H9 (cell line): ENCODE data around the gene PRSS27. TPM values are rescaled to one million over a fixed set of nuclear protein-coding genes. Genes with fewer than 3 reads are reported as not detected.

ENCODE experiments used
- DNase-seq: peaks from one replicate; pipeline ENCODE4 v3.0.0-alpha.2; 2017
- H2AFZ ChIP-seq: one replicate; pipeline ENCODE4 v1.6.1; 2013; ENCODE audit warnings: mild to moderate bottlenecking, low read length, control low read depth, moderate library complexity
- H2AK5ac ChIP-seq: 2 replicates; pipeline ENCODE4 v1.6.1; 2013; ENCODE audit warnings: low read length, control low read depth, mixed read lengths; ENCODE audit not compliant: insufficient read length
- H2BK120ac ChIP-seq: one replicate; pipeline ENCODE4 v1.6.1; 2013; ENCODE audit warnings: low read depth, mild to moderate bottlenecking, low read length, control low read depth, inconsistent platforms; ENCODE audit not compliant: poor library complexity, severe bottlenecking
- H2BK12ac ChIP-seq: 2 replicates; pipeline ENCODE4 v1.6.1; 2013; ENCODE audit warnings: low read length, control low read depth, mixed read lengths, low read depth; ENCODE audit not compliant: insufficient read length
- H2BK15ac ChIP-seq: 2 replicates; pipeline ENCODE4 v1.6.1; 2013; ENCODE audit warnings: low read depth, low read length, control low read depth
- H2BK20ac ChIP-seq: one replicate; pipeline ENCODE4 v1.6.1; 2013; ENCODE audit warnings: low read depth, mild to moderate bottlenecking, low read length, control low read depth, inconsistent platforms; ENCODE audit not compliant: poor library complexity, severe bottlenecking
- H2BK5ac ChIP-seq: 2 replicates; pipeline ENCODE4 v1.6.1; 2013; ENCODE audit warnings: low read length, control low read depth, mixed read lengths; ENCODE audit not compliant: insufficient read length
- H3K14ac ChIP-seq: 2 replicates; pipeline ENCODE4 v1.6.1; 2013; ENCODE audit warnings: low read length, control low read depth; ENCODE audit not compliant: insufficient read depth
- H3K18ac ChIP-seq: 2 replicates; pipeline ENCODE4 v1.6.1; 2013; ENCODE audit warnings: low read depth, mild to moderate bottlenecking, mixed read lengths, low read length, control low read depth; ENCODE audit not compliant: insufficient read length
- H3K23ac ChIP-seq: 2 replicates; pipeline ENCODE4 v1.6.1; 2013; ENCODE audit warnings: low read length, control low read depth, mixed read lengths, low read depth; ENCODE audit not compliant: insufficient read length
- H3K23me2 ChIP-seq: 2 replicates; pipeline ENCODE4 v1.6.1; 2013; ENCODE audit warnings: low read depth, mild to moderate bottlenecking, mixed read lengths, low read length, control low read depth; ENCODE audit not compliant: insufficient read length, poor library complexity, severe bottlenecking
- H3K27ac ChIP-seq: 2 replicates; pipeline ENCODE4 v1.5.1; 2013; ENCODE audit warnings: low read length, control low read depth, mixed read lengths, low read depth; ENCODE audit not compliant: insufficient read length
- H3K27me3 ChIP-seq: 2 replicates; pipeline ENCODE4 v1.6.1; 2013; ENCODE audit warnings: low read length, control low read depth, inconsistent platforms; ENCODE audit not compliant: insufficient read depth
- H3K4ac ChIP-seq: 2 replicates; pipeline ENCODE4 v1.6.1; 2013; ENCODE audit warnings: low read depth, mild to moderate bottlenecking, control low read depth, inconsistent platforms, low read length, moderate library complexity
- H3K4me1 ChIP-seq: 2 replicates; pipeline ENCODE4 v1.6.1; 2013; ENCODE audit warnings: low read length, control low read depth, inconsistent platforms; ENCODE audit not compliant: insufficient read depth
- H3K4me2 ChIP-seq: 2 replicates; pipeline ENCODE4 v1.6.1; 2013; ENCODE audit warnings: low read length, control low read depth, mixed read lengths; ENCODE audit not compliant: insufficient read length, insufficient read depth
- H3K56ac ChIP-seq: 2 replicates; pipeline ENCODE4 v1.6.1; 2013; ENCODE audit warnings: low read depth, mild to moderate bottlenecking, mixed read lengths, low read length, control low read depth; ENCODE audit not compliant: insufficient read length
- H3K79me1 ChIP-seq: 2 replicates; pipeline ENCODE4 v1.6.1; 2013; ENCODE audit warnings: low read depth, mild to moderate bottlenecking, moderate library complexity, low read length, control low read depth, inconsistent platforms; ENCODE audit not compliant: insufficient read depth, poor library complexity, severe bottlenecking
- H3K79me2 ChIP-seq: 2 replicates; pipeline ENCODE4 v1.6.1; 2013; ENCODE audit warnings: low read length, control low read depth, inconsistent platforms; ENCODE audit not compliant: insufficient read depth
- H3K9ac ChIP-seq: 2 replicates; pipeline ENCODE4 v1.6.1; 2013; ENCODE audit warnings: low read length, control low read depth, mixed read lengths; ENCODE audit not compliant: insufficient read length; ENCODE audit errors: extremely low read depth
- H3K9me3 ChIP-seq: one replicate; pipeline ENCODE4 v1.6.1; 2013; ENCODE audit warnings: low read depth, low read length, inconsistent platforms; ENCODE audit not compliant: control insufficient read depth
- H3T11ph ChIP-seq: one replicate; pipeline ENCODE4 v1.6.1; 2013; ENCODE audit warnings: mild to moderate bottlenecking, low read length, control low read depth, inconsistent platforms
- H4K20me1 ChIP-seq: one replicate; pipeline ENCODE4 v1.6.1; 2013; ENCODE audit not compliant: control insufficient read depth, insufficient read length, insufficient read depth
- H4K5ac ChIP-seq: 2 replicates; pipeline ENCODE4 v1.6.1; 2013; ENCODE audit warnings: low read depth, mild to moderate bottlenecking, mixed read lengths, low read length, control low read depth; ENCODE audit not compliant: insufficient read length
- H4K8ac ChIP-seq: replicated peaks from 2 replicates; pipeline ENCODE4 v1.6.1; 2013; ENCODE audit warnings: low read length, control low read depth, mixed read lengths, low read depth; ENCODE audit not compliant: insufficient read length
- H4K91ac ChIP-seq: 2 replicates; pipeline ENCODE4 v1.6.1; 2013; ENCODE audit warnings: low read depth, mild to moderate bottlenecking, moderate library complexity, mixed read lengths, low read length, control low read depth; ENCODE audit not compliant: insufficient read length
- H3K27ac Mint-ChIP-seq, 3 experiments: 2 replicates in 2 of 3; 3 replicates in 1 of 3; pipeline ENCODE4 v1.8.0; 2020 to 2021; ENCODE audit warnings: mixed read lengths in 3 of 3, mild to moderate bottlenecking in 1 of 3, moderate library complexity in 1 of 3
- H3K27me3 Mint-ChIP-seq: 2 replicates; pipeline ENCODE4 v1.8.0; 2021; ENCODE audit warnings: low read depth, mild to moderate bottlenecking, moderate library complexity, mixed read lengths
- H3K36me3 Mint-ChIP-seq, 3 experiments: 2 replicates in 2 of 3; 3 replicates in 1 of 3; pipeline ENCODE4 v1.8.0; 2020 to 2021; ENCODE audit warnings: low read depth in 3 of 3, mixed read lengths in 3 of 3; ENCODE audit not compliant: insufficient read depth in 1 of 3
- H3K4me1 Mint-ChIP-seq, 2 experiments: 2 replicates each; pipeline ENCODE4 v1.8.0; 2020; ENCODE audit warnings: mixed read lengths in 2 of 2
- H3K4me3 Mint-ChIP-seq, 2 experiments: 2 replicates in 1 of 2; 3 replicates in 1 of 2; pipeline ENCODE4 v1.8.0; 2020 to 2021; ENCODE audit warnings: mild to moderate bottlenecking in 2 of 2, mixed read lengths in 2 of 2, moderate library complexity in 1 of 2
- H3K9me3 Mint-ChIP-seq, 2 experiments: 2 replicates in 1 of 2; 3 replicates in 1 of 2; pipeline ENCODE4 v1.8.0; 2020; ENCODE audit warnings: mild to moderate bottlenecking in 2 of 2, mixed read lengths in 2 of 2, moderate library complexity in 1 of 2
- WGBS: extraction: QIAGEN DNeasy Blood & Tissue Kit; methylation state at CpG from one replicate; pipeline ENCODE4 v1.1.7; 2013; ENCODE audit warnings: missing lambda C conversion rate, low lambda C conversion rate, mixed read lengths; ENCODE audit not compliant: insufficient read length; ENCODE audit errors: extremely low coverage; 5-methylcytosine and 5-hydroxymethylcytosine counted together
- total RNA-seq: library from RNA; stranded (reverse); gene quantifications from 2 replicates; pipeline ENCODE4 v1.2.1, GENCODE V29; 2021
- TF ChIP-seq, protein P1 (sequence below): fragments of 200-600 bp; sonication (generic); conservative IDR thresholded peaks from 3 replicates; pipeline ENCODE4 v1.8.0; 2021; ENCODE audit warnings: antibody characterized with exemption, mild to moderate bottlenecking

PRSS27 gene
- total RNA-seq, 1 experiment from 2014 or later: 5.0 TPM

DNA sequence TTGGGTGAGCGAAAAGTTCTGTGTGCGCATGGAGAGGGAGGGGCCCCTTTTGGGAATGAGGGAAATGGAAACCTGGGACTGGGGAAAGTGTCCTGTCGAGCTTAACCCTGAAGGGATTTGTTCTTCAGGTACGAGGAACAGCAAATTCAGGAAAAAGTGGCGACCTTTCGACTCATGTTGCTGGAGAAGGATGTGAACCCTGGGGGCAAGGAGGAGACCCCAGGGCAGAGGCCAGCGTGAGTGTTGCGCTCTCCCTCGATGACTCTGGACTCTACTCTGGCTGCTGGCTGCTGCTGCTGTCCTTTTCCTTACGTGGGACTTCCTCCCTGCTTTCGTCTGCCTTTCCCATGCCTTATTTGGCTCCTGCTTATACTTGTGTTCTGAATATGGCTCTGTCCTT lies 37.3 kb upstream of the PRSS27 start:
- Mint-ChIP-seq H3K27ac (peak overlapping the region; percentile 4 to 74 (median 57); a peak in 2 of 7 replicates), H3K9me3 (peaks cover 17 to 24% of the 10 kb centered on the region in 2 experiments), H3K27me3 (peaks cover 2% of the 10 kb centered on the region; the same call in 1 of the 2 replicates), H3K4me3 (no peak overlapping the region), H3K4me1 (peaks cover 27 to 29% of the 10 kb centered on the region in 2 experiments), H3K36me3 (peaks cover 84 to 91% (median 88%) of the 10 kb centered on the region in 3 experiments)
- Histone ChIP-seq H4K8ac (no peak overlapping the region), H4K20me1 (no peaks in the 10 kb centered on the region), H2AK5ac (no peak overlapping the region), H2BK15ac (no peak overlapping the region), H3K23ac (no peak overlapping the region), H2BK20ac (no peak overlapping the region), H3K27ac (no peak overlapping the region), H2BK5ac (no peak overlapping the region), H3K4me2 (no peak overlapping the region), H3K9me3 (no peaks in the 10 kb centered on the region), H4K5ac (no peak overlapping the region), H3K23me2 (peaks cover 3% of the 10 kb centered on the region), H4K91ac (no peak overlapping the region), H3T11ph (no peak overlapping the region), H3K79me1 (peaks cover 13% of the 10 kb centered on the region), H2AFZ (no peak overlapping the region), H3K4ac (no peak overlapping the region), H3K18ac (no peak overlapping the region), H3K27me3 (no peaks in the 10 kb centered on the region), H3K4me1 (0 out of 2 replicates have a peak, but pooled peaks cover 3% of the 10 kb centered on the region), H2BK120ac (no peak overlapping the region), H3K14ac (no peak overlapping the region), H2BK12ac (no peak overlapping the region), H3K9ac (no peak overlapping the region), H3K56ac (no peak overlapping the region), H3K79me2 (peaks cover 51% of the 10 kb centered on the region)
- WGBS: no CpG with 5 or more reads among the region's 11 CpGs
- TF ChIP-seq, protein P1, sequence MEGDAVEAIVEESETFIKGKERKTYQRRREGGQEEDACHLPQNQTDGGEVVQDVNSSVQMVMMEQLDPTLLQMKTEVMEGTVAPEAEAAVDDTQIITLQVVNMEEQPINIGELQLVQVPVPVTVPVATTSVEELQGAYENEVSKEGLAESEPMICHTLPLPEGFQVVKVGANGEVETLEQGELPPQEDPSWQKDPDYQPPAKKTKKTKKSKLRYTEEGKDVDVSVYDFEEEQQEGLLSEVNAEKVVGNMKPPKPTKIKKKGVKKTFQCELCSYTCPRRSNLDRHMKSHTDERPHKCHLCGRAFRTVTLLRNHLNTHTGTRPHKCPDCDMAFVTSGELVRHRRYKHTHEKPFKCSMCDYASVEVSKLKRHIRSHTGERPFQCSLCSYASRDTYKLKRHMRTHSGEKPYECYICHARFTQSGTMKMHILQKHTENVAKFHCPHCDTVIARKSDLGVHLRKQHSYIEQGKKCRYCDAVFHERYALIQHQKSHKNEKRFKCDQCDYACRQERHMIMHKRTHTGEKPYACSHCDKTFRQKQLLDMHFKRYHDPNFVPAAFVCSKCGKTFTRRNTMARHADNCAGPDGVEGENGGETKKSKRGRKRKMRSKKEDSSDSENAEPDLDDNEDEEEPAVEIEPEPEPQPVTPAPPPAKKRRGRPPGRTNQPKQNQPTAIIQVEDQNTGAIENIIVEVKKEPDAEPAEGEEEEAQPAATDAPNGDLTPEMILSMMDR: no peak
- DNase-seq: no peak
